Activated naive CD8-positive, alpha-beta T cell treated with anti-CD3 and anti-CD28 coated beads, Interleukin-2, amount 50 U/mL, for 16 hours (primary cell): ENCODE measurements around the gene TNC.

Experiments
- DNase-seq: peaks from one replicate; pipeline ENCODE4 v3.0.0-alpha.2; 2020; ENCODE audit warnings: low read depth, low spot score

TNC gene

DNA sequence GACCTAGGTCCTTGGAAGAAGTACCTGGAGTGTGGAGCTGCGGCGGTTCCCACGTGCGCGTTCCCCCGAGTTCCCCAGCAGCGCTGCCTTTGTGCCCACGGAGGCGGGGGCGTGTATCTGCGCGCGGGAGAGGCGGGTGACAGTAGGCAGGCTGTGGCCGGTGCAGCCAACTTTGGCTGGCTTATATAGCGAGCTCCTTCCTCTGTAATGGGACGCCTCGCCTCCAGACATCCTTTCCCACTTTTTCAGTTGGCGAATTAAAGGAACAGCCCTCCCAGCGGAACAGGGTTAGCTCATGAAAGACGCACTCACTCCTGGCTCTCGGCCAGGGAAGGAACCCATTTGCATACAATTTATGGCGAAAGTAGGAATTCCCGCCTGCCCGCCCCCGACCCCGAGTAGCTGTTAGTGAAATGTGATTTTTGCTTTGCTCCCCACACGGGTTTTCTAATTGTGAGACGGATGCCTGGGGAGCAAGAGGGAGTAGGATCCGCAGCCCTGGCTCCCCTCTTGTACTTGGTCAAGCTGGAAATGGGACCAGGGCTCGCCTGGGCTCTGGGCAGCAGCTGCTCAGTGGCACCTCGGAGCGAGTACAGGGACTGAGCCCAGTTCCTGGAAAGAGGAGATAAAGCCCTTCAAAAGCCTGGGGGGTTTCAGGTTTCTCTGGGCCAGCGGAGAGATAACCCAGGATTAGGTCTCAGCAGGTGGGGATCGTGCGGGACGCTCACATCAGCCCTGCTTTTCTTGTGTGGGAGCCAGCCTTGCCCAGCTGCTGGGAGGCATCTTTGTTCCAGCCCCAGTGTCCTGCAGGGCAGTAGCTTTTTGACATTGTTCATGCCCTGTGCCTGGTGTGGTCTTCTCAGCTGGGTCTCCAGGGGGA, at the start of gene TNC:
TNC (minus strand) TSS at position 159 of the 880 bp plus-strand sequence. CDS start 27,139 bp downstream, outside the sequence.
- no peak for DNase-seq

DNA sequence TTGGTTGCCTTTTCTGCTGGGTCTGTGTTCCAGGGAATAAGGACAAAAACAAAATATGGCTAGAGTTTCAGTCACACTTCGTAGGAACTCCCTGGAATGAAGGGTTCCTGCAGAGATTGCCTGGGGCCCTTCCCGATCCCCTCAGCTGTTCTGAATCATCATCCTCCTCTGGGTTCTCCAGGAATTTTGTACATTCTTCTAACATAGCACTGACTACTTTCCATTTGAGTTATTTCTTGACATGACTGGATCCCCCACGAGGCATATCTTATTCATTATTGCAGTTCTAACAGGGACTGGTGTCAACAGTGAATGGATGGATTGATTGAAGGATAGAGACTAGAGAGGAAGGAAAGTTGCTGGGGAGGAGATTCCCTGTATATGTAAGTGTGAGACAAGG, 49.2 kb upstream of the TNC start:
- DNase-seq: no peak

DNA sequence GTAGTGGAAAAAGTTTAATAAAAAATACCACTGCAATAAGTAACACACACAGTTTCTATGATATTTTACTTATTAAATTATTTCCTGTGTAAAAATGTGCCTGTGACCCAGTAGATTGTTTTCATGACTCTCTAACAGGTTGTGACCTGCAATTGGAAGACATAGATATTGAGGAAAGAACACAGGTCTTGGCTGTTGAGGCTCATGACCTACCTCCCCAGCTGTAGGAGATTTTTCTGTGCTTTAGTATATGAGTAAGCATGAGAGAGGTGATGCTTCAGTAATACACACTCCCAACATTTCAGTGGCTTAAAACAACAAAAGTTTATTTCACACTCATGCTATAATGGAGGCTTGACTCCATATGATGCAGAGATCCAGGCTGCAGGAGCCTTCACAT, 47.3 kb upstream of the TNC start:
- no peak for DNase-seq

DNA sequence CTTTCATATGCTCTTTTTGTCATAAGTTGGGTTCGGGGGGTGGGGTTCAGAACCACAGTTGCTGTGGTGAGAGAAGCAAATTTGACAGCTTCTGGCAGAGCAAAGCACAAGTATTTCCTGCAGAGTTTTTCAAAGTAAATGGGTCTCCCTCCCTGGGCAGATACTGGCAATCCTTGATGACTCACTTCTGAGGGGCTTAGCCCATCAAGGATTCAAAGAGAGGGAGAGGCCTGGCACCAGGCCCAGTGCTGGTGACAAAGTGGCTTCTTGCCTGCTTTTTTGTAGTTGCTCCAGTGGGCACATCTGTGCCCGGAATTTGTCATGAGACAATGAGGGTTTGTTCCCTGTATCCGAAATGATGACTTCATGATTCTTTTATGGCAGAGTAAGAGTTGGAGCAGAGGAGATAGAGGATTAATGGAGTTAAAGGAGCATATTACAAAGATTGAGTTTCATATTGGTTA, 46.6 kb upstream of the TNC start:
- no peak for DNase-seq

DNA sequence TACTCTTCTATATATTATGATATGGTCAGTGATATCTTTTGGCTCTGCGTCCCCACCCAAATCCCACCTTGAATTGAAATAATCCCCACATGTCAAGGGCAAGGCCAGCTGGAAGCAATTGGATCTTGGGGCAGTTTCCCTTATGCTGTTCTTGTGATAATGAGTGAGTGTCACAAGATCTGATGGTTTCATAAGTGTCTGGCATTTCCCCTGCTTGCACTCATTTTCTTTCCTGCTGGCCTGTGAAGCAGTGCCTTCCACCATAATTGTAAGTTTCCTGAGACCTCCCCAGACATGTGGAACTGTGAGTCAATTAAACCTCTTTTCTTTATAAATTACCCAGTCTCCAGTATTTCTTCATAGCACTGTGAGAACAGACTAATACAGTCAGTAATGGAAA, 45.0 kb upstream of the TNC start:
- DNase-seq: no peak

DNA sequence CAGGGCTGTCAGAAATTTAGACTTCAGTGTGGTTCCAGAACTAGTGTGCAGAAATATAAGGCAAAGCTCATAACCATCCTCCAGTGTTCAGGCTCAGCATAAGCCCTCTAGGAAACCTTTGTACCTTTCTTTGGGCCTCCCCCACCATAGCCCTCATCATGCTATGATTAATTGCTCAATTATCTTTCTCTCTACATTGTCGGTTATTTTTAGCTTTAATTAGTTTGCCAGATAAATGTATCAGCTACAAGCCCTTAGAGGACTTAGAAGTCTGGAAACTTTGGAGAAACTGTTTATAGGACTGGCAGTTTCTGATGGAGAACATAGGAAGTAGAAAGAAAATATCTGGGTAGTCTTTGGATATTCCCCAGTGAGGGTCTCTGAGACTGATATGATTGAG, 43.5 kb upstream of the TNC start:
- DNase-seq: no peak

DNA sequence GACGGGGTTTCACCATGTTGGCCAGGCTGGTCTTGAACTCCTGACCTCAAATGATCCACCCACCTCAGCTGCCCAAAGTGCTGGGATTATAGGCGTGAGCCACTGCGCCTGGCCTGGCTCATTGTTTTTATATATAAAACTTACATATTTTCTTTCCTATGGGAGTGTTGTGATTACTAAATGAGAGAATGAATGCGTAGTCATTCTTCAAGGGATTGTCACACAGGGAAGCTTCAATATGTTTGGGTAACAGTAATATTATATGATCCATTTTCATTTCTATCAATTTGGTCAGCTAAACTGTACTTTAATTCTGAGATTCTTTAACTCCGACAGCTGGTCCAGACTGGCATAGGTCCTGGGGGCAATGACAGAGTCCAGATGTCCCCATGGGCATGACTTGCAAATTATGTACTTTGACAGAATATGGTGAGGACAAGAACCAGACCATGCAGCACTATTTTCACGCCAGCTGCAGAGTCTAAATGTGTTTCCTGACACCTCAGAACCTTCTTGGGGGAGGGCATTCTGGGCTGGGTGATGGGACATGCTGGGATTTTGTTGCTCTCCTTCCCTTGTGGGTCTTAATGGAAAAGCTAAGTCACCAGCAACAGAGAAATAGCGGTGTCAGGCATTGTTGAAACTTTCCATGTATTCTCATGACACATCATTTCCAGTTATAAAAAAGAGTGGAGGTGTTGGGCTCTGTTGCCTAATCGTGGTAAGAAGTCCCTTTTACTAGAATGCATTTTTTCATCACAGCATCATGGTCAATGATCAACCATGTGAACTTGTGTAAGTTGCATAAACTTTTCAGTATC, 40.9 kb upstream of the TNC start:
- DNase-seq: no peak

DNA sequence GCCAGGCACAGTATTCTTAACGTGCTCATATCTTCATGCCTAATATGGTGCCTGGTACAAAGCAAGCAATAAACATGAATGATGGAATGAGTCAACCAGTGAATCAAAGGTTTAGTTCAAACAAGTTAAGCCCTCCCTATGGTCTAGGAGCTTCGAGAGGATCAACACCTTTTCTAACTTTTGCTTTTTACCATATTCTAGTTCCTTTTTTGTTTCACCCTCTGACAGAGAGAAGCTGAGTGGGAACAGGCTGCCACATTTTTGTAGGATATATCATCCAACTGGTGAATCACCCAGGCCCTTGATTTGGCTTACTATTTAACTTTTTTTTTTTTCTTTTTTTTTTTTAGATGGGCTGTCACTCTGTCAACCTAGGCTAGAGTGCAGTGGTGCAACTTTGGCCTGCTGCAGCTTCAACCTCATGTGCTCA, 39.3 kb upstream of the TNC start:
- no peak for DNase-seq

DNA sequence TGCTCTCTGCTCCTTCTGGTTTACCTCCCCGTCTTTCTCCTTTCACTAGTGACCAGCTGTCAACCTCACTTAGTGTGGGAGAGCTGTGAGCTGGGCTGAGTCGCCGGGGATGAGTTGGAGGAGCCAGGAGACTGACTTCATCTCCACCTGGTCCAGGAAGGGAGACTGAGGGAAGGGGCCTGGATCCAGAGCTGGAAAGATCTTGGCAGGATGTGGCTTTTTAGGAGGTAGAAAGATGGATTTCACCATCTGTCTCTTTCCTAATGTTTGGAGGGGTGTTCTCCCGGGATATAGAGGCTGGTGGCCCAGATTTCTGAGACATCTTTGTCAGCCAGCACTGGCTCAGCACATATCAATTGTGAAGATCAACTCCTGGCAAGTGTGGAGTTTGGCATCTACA, 37.1 kb upstream of the TNC start:
- no peak for DNase-seq

DNA sequence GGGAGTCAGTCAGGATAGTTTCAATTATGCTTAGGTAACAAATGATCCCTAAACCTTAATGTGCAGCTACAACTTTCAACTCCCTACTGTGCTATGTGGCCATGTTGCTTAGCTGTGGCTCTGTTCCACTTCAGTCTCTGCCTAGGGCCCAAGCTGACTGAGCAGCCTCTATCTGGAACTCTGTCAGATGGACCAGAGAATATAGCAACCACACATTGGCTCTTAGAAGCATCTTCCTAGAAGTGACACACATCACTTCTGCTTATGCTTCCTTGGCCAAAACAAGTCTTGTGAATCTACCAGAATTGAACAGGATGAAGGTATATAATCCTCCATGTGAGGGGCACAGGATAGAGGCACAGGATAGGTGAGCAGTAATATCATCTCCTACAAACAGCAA, 36.7 kb upstream of the TNC start:
- no peak for DNase-seq

DNA sequence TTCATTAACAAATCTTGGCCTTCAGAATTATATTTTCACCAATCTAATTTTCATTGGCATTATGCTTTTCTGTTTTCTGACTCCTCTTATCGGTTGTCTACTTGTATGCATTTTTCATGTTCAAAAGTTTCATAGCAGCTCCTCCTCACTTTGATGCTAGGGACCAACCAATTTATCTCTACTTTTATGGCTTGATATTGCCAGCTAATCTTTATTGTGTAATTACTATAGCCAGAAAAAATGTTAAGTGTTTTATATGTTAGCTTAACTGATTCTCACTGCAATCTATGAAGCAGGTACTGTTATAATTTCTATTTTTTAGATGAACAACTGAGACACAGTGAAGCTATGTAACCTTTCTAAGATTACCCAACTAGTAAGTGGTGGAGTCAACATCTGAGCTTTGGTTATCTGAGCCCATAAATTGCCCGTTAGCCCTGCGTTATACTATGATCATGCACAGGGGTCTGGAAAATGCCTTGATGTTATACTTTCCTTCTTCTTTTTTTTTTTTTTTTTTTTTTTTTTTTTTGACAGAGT, 34.4 kb upstream of the TNC start:
- no peak for DNase-seq

DNA sequence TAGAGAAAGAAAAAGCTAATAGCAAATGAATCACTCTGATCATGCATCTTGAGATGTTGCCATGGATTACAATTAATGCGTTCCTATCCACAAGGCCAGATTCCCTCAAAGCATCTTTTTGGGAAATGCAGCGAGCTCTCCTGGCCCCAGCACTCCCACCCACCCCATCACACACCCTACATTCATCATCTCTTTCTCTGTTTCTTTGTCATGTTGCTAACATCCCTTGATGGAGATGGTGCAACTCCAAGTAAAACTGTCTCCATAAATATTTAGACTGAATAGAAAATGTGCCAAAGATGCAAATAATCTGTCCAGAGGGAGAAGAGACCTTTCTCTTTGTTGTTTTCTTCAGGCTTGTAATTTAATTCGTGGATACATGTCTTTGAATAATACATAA, 30.8 kb upstream of the TNC start:
- no peak for DNase-seq

DNA sequence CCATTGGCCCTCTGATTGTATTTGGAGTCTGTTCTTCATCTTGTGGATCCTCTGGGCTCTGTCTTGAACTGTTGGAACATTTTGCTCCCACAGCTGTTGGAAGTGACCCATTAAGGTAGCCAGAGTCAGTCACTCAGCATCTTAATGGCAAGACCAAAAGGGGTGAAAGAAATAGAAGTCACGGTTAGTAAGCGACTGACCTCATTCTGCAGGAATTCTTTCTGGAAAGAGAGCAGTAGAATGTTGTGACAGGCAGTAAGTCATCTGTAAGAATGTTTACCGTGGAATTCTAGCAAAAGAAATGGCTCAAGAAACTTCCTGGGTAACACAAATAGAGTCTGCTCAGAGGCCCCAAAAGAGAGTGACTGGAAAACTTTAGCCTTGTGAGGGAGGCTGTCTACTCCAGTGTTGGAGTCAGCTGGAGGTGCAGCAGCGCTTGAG, 28.6 kb upstream of the TNC start:
- DNase-seq: no peak

DNA sequence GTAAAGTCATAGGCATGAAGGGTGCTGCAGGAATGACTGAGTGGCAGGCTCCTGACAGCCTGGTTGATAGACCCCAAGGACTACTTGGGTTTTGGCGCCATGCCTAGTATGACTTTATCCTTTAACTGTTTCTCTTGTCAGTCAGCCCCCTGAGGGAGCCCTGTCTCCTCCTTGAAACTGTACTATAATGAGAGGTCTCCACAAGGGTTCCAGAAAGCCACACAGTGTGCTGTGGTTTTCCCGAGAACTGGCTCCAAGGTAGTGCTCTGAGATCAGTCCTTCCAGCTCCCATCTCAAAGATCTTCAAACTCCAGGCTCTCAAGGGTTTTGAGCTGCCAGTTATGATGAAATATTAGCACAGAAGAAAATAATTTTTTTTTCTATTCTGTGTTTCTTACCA, 26.7 kb upstream of the TNC start:
- DNase-seq: no peak

DNA sequence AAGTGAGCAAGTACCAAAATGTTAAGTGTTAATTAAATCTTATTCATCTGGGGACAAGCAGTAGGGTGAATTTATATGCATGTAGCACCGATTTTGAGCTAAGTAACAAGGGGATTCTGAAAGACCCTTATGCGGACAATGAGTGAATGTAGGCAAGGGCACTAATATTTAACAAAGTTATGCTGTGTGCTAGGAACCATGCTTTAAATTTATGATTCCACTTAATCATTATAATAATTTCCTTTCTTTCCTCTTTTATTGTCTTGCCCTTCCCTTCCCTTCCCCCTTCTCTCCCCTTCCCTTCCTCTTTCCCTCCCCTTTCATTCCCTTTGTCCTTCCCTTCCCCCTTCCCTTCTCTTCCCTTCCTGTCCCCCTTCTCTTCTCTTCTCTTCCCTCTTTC, 25.7 kb upstream of the TNC start:
- DNase-seq: no peak

DNA sequence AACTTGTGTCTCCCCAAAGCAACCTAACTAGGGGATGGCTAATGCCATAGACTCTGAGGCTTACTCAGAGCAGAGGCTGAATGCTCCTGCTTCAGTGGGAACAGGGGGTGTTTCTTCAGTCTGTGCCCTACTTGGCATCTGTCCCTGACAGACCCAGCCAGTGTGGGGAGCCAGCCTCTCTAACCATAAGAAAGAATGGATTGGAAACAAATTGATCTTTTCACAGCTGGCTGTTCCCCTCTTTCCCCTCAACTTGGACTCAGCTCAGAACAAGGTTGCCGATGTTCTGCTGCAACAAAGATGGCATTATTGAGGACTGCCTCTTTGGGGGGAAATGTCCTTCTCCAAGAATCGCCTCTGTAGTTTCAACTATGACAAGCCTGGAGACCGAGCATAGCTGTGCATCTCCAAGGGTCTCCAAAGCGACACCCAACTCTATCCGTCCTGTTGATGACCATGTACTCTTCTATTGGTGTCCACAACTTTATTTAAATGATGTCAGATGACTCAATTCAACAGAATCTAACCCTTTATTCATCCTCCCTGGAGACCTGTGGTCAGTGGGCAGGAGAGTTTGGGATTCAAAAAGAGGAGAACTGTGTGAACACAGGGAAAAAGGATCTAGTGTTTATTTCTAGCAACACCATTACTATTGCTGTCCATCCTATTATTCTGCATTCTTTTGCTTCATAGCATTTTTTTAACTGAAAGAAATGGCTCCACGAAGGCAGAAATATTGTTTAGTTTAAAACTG, 24.7 kb upstream of the TNC start:
- DNase-seq: no peak

DNA sequence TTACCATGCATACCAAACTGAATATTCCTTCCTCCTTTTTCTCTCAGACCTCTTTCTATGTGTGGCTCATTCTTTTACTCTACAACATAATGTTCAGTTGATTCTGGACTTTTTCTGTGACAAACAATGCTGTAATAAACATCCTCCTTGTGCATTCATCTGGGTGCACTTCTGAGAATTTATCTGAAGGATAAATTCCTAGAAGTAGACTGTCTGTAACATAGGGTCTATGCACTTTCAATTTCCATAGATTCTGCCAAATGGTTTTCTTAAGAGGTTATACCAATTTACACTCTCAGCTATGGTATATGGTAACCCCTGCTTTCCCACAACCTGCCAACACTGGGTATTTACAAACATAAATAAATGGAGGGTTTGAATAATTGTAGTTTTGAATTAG, 24.1 kb upstream of the TNC start:
- no peak for DNase-seq

DNA sequence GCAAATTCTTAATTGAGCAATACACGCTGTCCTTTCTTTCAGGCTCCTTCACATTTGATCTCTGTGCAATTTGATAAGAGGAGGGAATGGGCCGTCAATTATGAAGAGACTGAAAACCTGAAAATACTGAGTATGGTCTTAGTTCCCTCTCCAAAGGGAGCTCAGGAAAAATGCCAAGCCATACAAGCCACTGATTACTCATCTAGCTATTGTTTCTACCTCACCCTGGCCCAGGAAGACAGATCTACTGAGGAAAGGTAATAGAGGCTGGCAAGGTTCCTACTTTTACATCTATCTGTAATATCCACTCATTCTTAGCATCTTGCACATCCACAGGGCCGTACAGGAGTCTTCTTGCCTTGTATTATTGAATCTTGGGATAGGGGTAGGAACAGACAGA, 23.7 kb upstream of the TNC start:
- no peak for DNase-seq

DNA sequence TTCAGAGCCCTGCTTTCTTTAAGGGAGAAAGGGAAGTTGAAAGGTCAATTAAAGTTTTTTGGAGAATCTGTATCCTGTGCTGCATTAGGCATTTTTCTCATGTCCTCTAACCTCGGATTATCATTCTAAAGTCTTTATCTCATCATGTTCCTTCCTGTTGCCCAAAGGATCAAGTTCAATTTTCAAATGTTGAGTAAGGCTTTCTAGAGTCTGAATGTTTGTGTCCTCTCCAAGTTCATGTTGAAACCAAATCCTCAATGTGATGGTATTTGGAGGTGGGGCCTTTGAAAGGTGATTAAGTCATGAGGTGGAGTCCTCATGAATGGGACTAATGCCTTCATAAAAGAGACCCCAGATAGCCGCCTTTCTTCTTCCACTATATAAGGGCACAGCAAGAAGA, 20.2 kb upstream of the TNC start:
- no peak for DNase-seq

DNA sequence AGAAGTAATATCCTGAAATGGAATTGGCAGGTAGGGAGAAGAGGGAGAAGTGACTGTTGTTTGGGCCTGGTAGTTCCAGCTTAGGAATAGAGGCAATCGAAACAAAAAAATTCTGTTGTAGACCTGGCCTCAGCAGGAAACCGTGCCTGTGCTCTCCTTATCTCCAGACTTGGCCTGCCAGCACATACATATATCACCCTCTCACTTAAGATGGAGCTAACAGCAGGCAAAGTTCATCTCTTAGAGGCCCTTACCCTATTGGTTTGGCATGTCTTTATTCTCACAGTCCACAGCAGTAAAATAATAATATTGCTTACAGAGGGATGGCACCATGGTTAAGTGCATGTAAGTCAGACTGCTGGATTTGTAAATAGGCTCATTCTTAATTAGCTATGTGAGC, 19.6 kb upstream of the TNC start:
- DNase-seq: no peak
